GM12872 (cell line): ENCODE data around the gene ME3.

Source experiments
- CTCF ChIP-seq: IDR thresholded peaks from 3 replicates; pipeline ENCODE4 v1.5.1; 2011; ENCODE audit warnings: low read depth, mild to moderate bottlenecking, low read length, moderate library complexity; ENCODE audit not compliant: insufficient read depth

Gene ME3

GRCh38 chr11:86476109-86476861, 196.1 kb downstream of the ME3 start:
- TF ChIP-seq CTCF: no peak

- no peak for TF ChIP-seq CTCF
Measured at GRCh38 chr11:86475027-86475426, 197.4 kb downstream of the ME3 start.

GRCh38 chr11:86473991-86474833, 198.2 kb downstream of the ME3 start:
- TF ChIP-seq CTCF: no peak

- TF ChIP-seq CTCF: no peak
Measured at GRCh38 chr11:86469491-86470388, 202.7 kb downstream of the ME3 start.

GRCh38 chr11:86468169-86468568, 204.2 kb downstream of the ME3 start:
- no peak for TF ChIP-seq CTCF

GRCh38 chr11:86464509-86465221, 207.8 kb downstream of the ME3 start:
- TF ChIP-seq CTCF: no peak
